Tracheal epithelial cell (primary cell): Measurements from ENCODE around the gene C1orf74. TPM values are rescaled to one million over a fixed set of nuclear protein-coding genes. Genes with fewer than 3 reads are reported as not detected.

Experiments
- total RNA-seq: library from RNA; depleted of rRNA; stranded (reverse); fragments of >200 nt; gene quantifications from 2 replicates; pipeline ENCODE4 v1.2.1, GENCODE V29; 2014

The C1orf74 gene
- 8.1 and 15.9 TPM in 2 replicates for total RNA-seq

DNA sequence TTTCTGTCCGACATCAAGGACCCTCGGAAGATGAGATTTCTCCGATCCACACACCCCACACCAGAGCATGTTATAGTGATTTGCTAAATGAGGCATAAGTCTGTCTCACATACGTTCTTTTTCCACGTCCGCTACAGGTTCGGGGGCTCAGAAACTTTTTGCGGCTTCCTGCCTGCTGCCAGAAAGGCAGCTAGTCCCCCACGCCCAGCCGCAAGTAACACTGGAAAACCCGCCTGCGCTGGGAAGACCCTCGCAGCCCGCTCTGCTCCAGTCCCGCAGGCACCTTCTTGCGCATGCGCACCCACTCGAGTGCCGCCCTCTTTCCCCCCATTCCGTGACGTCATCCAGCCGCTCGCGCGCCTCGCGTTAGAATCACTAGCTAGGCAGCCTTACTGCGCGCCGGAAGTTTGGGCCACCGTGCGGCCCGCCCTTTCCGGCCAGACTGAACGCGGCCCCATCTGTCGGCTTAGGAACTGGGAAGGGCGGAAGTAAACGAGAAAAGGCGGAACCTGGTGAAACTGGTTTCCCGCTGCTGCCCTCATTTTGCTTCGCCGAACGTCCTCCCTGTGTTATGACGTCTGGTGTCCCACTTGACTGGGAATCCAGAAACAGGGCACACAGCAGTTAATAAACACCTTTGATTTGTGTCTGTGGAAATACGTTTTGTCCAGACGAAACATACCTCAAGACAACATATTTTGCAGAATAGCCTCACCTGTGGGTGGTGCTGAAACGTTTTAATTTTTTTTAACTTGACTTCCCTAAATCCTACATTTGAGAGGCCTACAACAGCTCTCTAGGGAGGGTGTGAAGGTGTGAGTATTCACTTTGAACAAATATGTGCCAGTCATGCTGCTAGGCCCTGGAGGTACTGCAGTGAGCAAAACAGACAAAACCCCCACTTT, at the start of gene C1orf74:
Gene C1orf74, minus strand, starts transcription at position 295 of the 905 bp plus-strand sequence. CDS start 925 bp downstream, outside the sequence.

GRCh38 chr1:209827384-209828262, 43.3 kb upstream of the C1orf74 start, which contains the start of gene UTP25:
Gene UTP25, plus strand, starts transcription at chr1:209827972. Its CDS starts 92 bp downstream, at chr1:209828064.

DNA sequence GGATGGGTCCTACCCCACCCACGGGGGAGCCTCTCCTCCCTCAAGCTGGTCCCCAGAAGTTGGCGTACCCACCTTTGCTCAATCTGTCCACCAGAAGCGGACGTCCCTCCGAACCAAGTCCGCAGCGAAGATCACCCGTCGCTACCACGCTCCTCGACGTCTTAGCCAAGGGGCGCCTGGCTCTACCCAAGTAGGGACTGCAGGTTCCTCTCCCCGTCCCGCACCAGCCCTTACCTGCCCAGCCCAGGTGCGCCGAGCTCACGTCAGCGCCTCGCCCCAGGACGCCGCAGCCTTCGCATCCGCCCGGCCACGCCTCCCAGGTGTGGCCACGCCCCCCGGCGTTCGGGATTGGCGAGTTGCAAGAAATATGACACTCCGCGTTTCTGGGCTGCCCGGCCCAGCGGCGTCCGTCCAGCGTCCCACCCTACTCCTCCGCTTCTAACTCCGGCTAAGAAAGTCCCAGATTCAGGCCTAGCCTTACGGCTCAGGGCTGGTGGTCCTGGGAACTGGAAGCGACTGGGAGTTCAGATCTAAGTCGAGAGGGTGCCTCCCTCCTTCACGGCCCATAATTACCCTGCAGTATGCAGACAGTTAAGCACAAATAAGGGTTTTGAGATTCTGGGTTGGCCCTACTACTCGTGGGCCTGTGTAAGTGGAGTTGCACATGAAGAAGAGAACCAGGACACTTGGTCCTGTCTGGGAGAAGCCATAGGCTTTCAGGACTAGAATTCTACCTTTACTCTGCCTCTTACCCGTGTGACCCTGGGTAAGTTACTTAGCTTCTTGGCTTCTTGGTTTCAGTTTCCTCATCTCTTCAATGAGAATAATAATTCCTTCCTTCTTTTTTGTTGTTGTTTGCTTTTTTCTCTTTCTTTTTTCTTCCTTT, 21.8 kb upstream of the C1orf74 start, which contains the start of gene IRF6:
Gene IRF6, minus strand, starts transcription at position 268 of the 886 bp plus-strand sequence. CDS start 4,729 bp downstream, outside the sequence.

DNA sequence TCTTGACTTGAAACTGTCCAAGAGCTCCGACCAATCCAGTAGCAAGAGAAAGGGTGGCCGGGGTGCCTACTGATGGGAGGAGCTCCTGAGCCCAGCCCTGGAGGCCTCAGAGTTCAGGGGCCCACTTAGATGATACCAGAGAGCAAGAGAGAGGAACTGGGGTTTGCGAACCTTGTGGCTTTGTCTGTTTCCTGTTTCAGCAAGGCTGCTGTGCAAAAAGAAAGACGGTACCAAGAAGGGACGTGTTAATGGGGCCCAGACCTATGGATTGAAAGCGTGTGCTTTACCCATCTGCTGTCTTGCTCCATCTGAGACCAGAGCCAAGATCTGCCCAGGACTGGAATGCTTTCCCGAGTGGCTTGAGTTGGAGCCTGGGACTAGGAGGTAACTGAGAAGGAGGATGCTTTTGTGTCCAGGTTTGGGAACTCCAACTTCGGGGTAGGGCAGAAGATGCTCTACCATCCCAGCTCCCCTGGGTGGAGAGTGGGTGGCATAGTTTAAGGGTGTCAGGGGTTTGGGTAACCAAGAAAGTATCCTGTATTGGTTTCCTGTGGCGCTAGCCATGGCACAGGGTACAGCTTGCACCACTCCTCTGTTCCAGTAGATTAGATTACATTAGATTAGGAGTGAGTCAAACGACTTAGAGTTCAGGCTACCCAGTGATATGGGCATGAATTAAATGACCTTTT, 28.3 kb downstream of the C1orf74 start, which contains the start of gene TRAF3IP3:
Gene TRAF3IP3, plus strand, starts transcription at position 128 of the 689 bp plus-strand sequence. CDS start 3,987 bp downstream, outside the sequence.

Other genes starting within 250 kb of the C1orf74 start
- 0.24 TPM in 1 of 2 replicates, not detected in the other for gene CAMK1G, start 200.8 kb downstream of the C1orf74 start, total RNA-seq
- 1,263 and 1,900 TPM in 2 replicates for gene LAMB3, start 132.1 kb downstream of the C1orf74 start, total RNA-seq
- gene G0S2, start 109.1 kb downstream of the C1orf74 start, total RNA-seq = 163 and 658 TPM in 2 replicates
- gene HSD11B1, start 79.7 kb downstream of the C1orf74 start, total RNA-seq = 9.2 and 49.6 TPM in 2 replicates
- gene TRAF3IP3, start 28.5 kb downstream of the C1orf74 start, total RNA-seq = not detected in 2 replicates
- 231 and 613 TPM in 2 replicates for gene IRF6, start 21.6 kb upstream of the C1orf74 start, total RNA-seq
- gene UTP25, start 43.4 kb upstream of the C1orf74 start, total RNA-seq = 7.5 and 10.6 TPM in 2 replicates
- 1.7 TPM in 1 of 2 replicates, not detected in the other for gene SYT14, start 153.7 kb upstream of the C1orf74 start, total RNA-seq